Body of pancreas (tissue), 4 donors: Measurements from ENCODE around the gene TNFRSF11A. TPM values are rescaled to one million over a fixed set of nuclear protein-coding genes. Genes with fewer than 3 reads are reported as not detected.

Source experiments
- ATAC-seq: fragments of 150-250 bp; one replicate; pipeline ENCODE4 v1.9.1; 2016
- DNase-seq, 4 donors: peaks; one replicate each; pipeline ENCODE4 v3.0.0-alpha.2; 2019
- H3K27ac ChIP-seq, 4 donors: fragments of 200-600 bp; sonication (generic); 1 replicate in 3 of 4; 2 replicates in 1 of 4; pipeline versions ENCODE4 v1.5.1 to v1.6.1; 2016 to 2019; ENCODE audit warnings: mild to moderate bottlenecking in 1 of 4, mixed read lengths in 1 of 4, moderate library complexity in 1 of 4
- H3K27me3 ChIP-seq, 2 donors: fragments of 200-600 bp; sonication (generic); one replicate each; pipeline ENCODE4 v1.6.0; 2016; ENCODE audit warnings: mild to moderate bottlenecking in 1 of 2
- H3K36me3 ChIP-seq, 2 donors: fragments of 200-600 bp; sonication (generic); replicated peaks in 1 of 2; 2 replicates each; pipeline ENCODE4 v1.5.1; 2016; ENCODE audit warnings: low read depth in 2 of 2; ENCODE audit not compliant: insufficient read depth in 1 of 2
- H3K4me1 ChIP-seq: fragments of 200-600 bp; sonication (generic); one replicate; pipeline ENCODE4 v1.6.0; 2016
- H3K4me3 ChIP-seq, 2 donors: fragments of 200-600 bp; sonication (generic); 1 replicate in 1 of 2; 2 replicates in 1 of 2; pipeline ENCODE4 v1.5.1; 2016 to 2019
- H3K9me3 ChIP-seq, 3 donors: fragments of 200-600 bp; sonication (generic); 1 replicate in 2 of 3; 2 replicates in 1 of 3; pipeline ENCODE4 v1.5.1; 2016
- POLR2A ChIP-seq, 3 donors: fragments of 450-650 bp; IDR thresholded peaks; one replicate each; pipeline ENCODE4 v1.6.1; 2016; ENCODE audit warnings: antibody characterized with exemption in 3 of 3, mild to moderate bottlenecking in 2 of 3
- WGBS, 2 donors: methylation state at CpG; one replicate each; pipeline ENCODE4 v1.1.5; 2017; 5-methylcytosine and 5-hydroxymethylcytosine counted together
- intact Hi-C: fragments of 100-400 bp; cut with DNase I; formaldehyde crosslinking; loops from one replicate; pipeline ENCODE4 v1.15.1; 2023
- total RNA-seq, 2 donors: library from RNA; depleted of rRNA; stranded (reverse); fragments of >200 nt; gene quantifications; one replicate each; pipeline ENCODE4 v1.1.0, GENCODE V29; 2016
- TF ChIP-seq, protein P1 (sequence below), 7 experiments: fragments of 450-650 bp in 4 of 7; fragments of 200-600 bp in 3 of 7; sonication (generic) in 3 of 7; IDR thresholded peaks; one replicate each; pipeline ENCODE4 v1.5.1; 2016 to 2019; ENCODE audit warnings: antibody characterized with exemption in 7 of 7

TNFRSF11A gene
- total RNA-seq, 2 donors from 2014 or later = 3.3 to 3.4 TPM

DNA sequence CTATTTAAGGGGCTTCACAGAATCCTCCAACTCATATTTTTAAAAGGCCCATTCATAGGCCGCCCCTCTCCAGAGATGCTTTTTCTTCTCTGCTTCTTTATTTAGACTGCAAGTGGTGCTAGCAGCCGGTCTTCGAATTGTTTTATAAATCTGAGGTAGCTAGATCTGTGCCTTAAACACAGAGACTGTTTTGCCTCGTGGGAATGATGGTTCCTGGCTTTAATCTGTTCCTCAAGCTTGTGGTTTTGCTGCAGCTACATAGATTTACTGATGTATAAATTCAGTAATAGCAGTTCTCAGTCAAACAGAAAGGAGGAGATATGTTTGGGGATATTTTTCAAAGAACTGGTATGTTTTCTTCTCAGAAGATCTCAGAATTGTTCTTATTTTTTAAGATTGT lies 45.3 kb downstream of the TNFRSF11A start:
- Histone ChIP-seq H3K4me3 (no peak overlapping the region), H3K9me3 (no peaks in the 10 kb centered on the region), H3K36me3 (no peaks in the 10 kb centered on the region), H3K27me3 (no peaks in the 10 kb centered on the region), H3K4me1 (no peaks in the 10 kb centered on the region), H3K27ac (no peak overlapping the region)
- ATAC-seq (no peak), DNase-seq (no peak)
- intact Hi-C loops = no loop called here
- WGBS, 2 donors = 60 to 67% methylated on average over 4 of the region's 4 CpGs
- TF ChIP-seq, protein P1, sequence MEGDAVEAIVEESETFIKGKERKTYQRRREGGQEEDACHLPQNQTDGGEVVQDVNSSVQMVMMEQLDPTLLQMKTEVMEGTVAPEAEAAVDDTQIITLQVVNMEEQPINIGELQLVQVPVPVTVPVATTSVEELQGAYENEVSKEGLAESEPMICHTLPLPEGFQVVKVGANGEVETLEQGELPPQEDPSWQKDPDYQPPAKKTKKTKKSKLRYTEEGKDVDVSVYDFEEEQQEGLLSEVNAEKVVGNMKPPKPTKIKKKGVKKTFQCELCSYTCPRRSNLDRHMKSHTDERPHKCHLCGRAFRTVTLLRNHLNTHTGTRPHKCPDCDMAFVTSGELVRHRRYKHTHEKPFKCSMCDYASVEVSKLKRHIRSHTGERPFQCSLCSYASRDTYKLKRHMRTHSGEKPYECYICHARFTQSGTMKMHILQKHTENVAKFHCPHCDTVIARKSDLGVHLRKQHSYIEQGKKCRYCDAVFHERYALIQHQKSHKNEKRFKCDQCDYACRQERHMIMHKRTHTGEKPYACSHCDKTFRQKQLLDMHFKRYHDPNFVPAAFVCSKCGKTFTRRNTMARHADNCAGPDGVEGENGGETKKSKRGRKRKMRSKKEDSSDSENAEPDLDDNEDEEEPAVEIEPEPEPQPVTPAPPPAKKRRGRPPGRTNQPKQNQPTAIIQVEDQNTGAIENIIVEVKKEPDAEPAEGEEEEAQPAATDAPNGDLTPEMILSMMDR (IDR thresholded peaks at IDR 0.05) = no peak
- no peak for TF ChIP-seq POLR2A (IDR thresholded peaks at IDR 0.05)

DNA sequence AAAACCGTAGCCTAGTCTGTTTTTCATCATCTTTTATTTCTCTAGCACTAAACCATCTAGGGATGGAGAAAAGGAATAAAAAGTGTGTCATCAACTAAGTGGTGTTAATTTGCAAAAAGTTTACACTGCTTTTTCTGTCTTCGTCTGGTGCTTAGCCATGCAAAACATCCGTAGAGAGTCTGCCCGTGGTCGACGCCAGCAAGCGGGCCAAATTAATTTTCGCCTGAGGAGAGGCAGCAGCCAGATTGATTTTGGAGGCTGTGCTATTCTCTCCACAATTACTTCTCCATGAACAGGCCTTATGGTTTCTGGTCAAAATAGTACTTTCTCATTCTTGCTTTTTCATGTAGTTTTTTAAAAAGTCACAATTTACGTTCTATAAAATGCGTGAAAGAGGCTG lies 46.3 kb downstream of the TNFRSF11A start:
- no peak for TF ChIP-seq POLR2A (IDR thresholded peaks at IDR 0.05)
- TF ChIP-seq, protein P1 (IDR thresholded peaks at IDR 0.05) = no peak
- Histone ChIP-seq H3K36me3 (no peaks in the 10 kb centered on the region), H3K9me3 (no peaks in the 10 kb centered on the region), H3K4me1 (no peaks in the 10 kb centered on the region), H3K27ac (no peak overlapping the region), H3K4me3 (no peak overlapping the region), H3K27me3 (no peaks in the 10 kb centered on the region)
- DNase-seq = no peak
- no peak for ATAC-seq
- intact Hi-C loops = no loop called here
- WGBS, 2 donors = 85% methylated on average over 10 of the region's 10 CpGs

- Histone ChIP-seq H3K9me3 (no peaks in the 10 kb centered on the region), H3K27ac (no peak overlapping the region), H3K36me3 (no peaks in the 10 kb centered on the region), H3K4me1 (no peaks in the 10 kb centered on the region), H3K4me3 (no peak overlapping the region), H3K27me3 (no peaks in the 10 kb centered on the region)
- ATAC-seq = peak; percentile 33
- TF ChIP-seq, protein P1 (IDR thresholded peaks at IDR 0.05) = no peak
- no peak for TF ChIP-seq POLR2A (IDR thresholded peaks at IDR 0.05)
- intact Hi-C loops = no loop called here
- peak in 2 of 4 donors; percentile 13 to 37 for DNase-seq
- WGBS, 2 donors = 58 to 82% methylated on average over 5 of the region's 5 CpGs
Observed at GRCh38 chr18:62372156-62372555, 47.0 kb downstream of the TNFRSF11A start.

DNA sequence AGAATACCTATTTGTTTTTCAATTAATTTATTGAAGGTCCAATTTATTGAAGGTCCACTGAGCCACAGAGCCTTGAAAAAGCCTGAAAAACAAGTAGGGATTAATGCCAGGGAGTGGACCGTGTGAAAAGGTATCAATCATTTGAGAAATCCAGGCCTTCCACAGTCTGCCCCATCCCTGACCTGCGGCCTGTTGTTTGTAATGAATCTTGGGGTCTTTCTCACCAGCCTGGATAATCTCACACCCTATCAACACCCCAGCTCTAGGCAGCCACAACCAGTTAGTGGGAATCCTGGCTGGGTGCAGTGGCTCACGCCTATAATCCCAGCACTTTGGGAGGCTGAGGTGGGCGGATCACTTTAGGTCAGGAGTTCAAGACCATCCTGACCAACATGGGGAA lies 47.8 kb downstream of the TNFRSF11A start:
- Histone ChIP-seq H3K4me3 (no peak overlapping the region), H3K27ac (no peak overlapping the region), H3K27me3 (no peaks in the 10 kb centered on the region), H3K9me3 (no peaks in the 10 kb centered on the region), H3K4me1 (no peaks in the 10 kb centered on the region), H3K36me3 (no peaks in the 10 kb centered on the region)
- DNase-seq (no peak), ATAC-seq (no peak)
- intact Hi-C loops = no loop called here
- 78 to 82% methylated on average over 4 of the region's 4 CpGs for whole genome bisulfite sequencing, 2 donors
- TF ChIP-seq POLR2A (IDR thresholded peaks at IDR 0.05) = no peak
- TF ChIP-seq, protein P1 (IDR thresholded peaks at IDR 0.05) = no peak

DNA sequence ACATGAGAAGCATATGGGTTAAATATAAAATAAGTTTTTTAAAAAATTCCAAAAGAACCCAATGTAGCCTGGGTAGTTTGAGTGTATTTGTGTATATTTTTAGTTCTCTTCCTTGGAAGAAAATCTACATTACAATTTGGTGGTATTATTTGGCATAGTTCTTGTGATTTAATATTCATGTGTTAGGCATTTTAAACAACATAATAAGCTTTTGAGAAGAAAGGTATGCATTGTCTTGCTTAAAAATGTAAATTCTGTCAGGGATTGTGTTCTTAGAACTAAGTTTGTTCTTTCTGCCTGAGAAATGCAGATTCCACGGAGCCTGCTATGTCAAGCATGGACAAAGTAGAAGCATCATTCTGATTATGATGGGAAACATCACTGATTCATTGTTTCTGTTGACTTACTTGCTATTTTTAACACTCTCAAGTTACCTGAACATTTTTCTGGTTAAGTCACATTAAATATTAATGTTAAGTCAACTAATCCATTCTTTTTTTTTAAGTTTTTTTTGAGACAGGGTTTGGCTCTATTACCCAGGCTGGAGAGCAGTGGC lies 49.4 kb downstream of the TNFRSF11A start:
- no peak overlapping the region for H3K4me3 ChIP-seq
- no peaks in the 10 kb centered on the region for H3K27me3 ChIP-seq
- no peak overlapping the region for H3K27ac ChIP-seq
- H3K4me1 ChIP-seq = no peaks in the 10 kb centered on the region
- no peak for TF ChIP-seq POLR2A (IDR thresholded peaks at IDR 0.05)
- TF ChIP-seq, protein P1 (IDR thresholded peaks at IDR 0.05) = no peak
- no peaks in the 10 kb centered on the region for H3K9me3 ChIP-seq
- ATAC-seq = no peak
- no peaks in the 10 kb centered on the region for H3K36me3 ChIP-seq
- DNase-seq = no peak
- 57 to 66% methylated on average over 1 of the region's 1 CpG for WGBS, 2 donors
- intact Hi-C loops = no loop called here
